GM19043 (cell line): ENCODE data around the gene SLC9A9.
"Not testable (repeated sequence)": the region's sequence is repeated elsewhere in the genome, so short reads cannot be mapped to it uniquely, and the experiment has no call there.

Experiments
- ATAC-seq: cut with Tn5 transposase; IDR thresholded peaks from one replicate; pipeline ENCODE4 v1.9.1; 2021; ENCODE audit warnings: low read depth; ENCODE audit not compliant: unreplicated experiment

SLC9A9 gene

GRCh38 chr3:143526011-143526545, 322.2 kb downstream of the SLC9A9 start:
- ATAC-seq: no peak

GRCh38 chr3:143525408-143525807, 322.9 kb downstream of the SLC9A9 start:
- ATAC-seq: no peak

- ATAC-seq: no peak
These were observed 326.5 kb downstream of the SLC9A9 start for GRCh38 chr3:143521803-143522202.

- not testable (repeated sequence) for ATAC-seq
These were observed 331.1 kb downstream of the SLC9A9 start for GRCh38 chr3:143517131-143517530.

GRCh38 chr3:143514874-143515273, 333.4 kb downstream of the SLC9A9 start:
- no peak for ATAC-seq

- no peak for ATAC-seq
These were observed 334.2 kb downstream of the SLC9A9 start for GRCh38 chr3:143514109-143514508.

- no peak for ATAC-seq
These were observed 336.9 kb downstream of the SLC9A9 start for GRCh38 chr3:143511174-143511879.

- ATAC-seq: no peak
These were observed 337.7 kb downstream of the SLC9A9 start for GRCh38 chr3:143510601-143511000.

GRCh38 chr3:143507735-143508580, 340.3 kb downstream of the SLC9A9 start:
- ATAC-seq: no peak

- no peak for ATAC-seq
These were observed 342.1 kb downstream of the SLC9A9 start for GRCh38 chr3:143506190-143506589.

GRCh38 chr3:143503325-143503885, 344.9 kb downstream of the SLC9A9 start:
- no peak for ATAC-seq

- no peak for ATAC-seq
These were observed 346.2 kb downstream of the SLC9A9 start for GRCh38 chr3:143502081-143502480.

- ATAC-seq: no peak
These were observed 350.9 kb downstream of the SLC9A9 start for GRCh38 chr3:143497382-143497781.

- no peak for ATAC-seq
These were observed 352.1 kb downstream of the SLC9A9 start for GRCh38 chr3:143496191-143496590.

- no peak for ATAC-seq
These were observed 352.7 kb downstream of the SLC9A9 start for GRCh38 chr3:143495527-143495926.

GRCh38 chr3:143486611-143487010, 361.7 kb downstream of the SLC9A9 start:
- no peak for ATAC-seq

GRCh38 chr3:143484846-143485512, 363.3 kb downstream of the SLC9A9 start:
- ATAC-seq: no peak

- ATAC-seq: no peak
These were observed 365.1 kb downstream of the SLC9A9 start for GRCh38 chr3:143483214-143483613.

GRCh38 chr3:143482106-143483088, 365.9 kb downstream of the SLC9A9 start:
- no peak for ATAC-seq

GRCh38 chr3:143480344-143480743, 367.9 kb downstream of the SLC9A9 start:
- ATAC-seq: no peak
